ENCODE data around the gene EEF1E1. TPM values are rescaled to one million over a fixed set of nuclear protein-coding genes. Genes with fewer than 3 reads are reported as not detected.

The EEF1E1 gene
- total and polyA plus RNA-seq, 9 of the 15 experiments (the other 6 are each of a cell fraction or from before 2014, with no cell fraction given) = 135 to 1,355 (median 327) TPM

DNA sequence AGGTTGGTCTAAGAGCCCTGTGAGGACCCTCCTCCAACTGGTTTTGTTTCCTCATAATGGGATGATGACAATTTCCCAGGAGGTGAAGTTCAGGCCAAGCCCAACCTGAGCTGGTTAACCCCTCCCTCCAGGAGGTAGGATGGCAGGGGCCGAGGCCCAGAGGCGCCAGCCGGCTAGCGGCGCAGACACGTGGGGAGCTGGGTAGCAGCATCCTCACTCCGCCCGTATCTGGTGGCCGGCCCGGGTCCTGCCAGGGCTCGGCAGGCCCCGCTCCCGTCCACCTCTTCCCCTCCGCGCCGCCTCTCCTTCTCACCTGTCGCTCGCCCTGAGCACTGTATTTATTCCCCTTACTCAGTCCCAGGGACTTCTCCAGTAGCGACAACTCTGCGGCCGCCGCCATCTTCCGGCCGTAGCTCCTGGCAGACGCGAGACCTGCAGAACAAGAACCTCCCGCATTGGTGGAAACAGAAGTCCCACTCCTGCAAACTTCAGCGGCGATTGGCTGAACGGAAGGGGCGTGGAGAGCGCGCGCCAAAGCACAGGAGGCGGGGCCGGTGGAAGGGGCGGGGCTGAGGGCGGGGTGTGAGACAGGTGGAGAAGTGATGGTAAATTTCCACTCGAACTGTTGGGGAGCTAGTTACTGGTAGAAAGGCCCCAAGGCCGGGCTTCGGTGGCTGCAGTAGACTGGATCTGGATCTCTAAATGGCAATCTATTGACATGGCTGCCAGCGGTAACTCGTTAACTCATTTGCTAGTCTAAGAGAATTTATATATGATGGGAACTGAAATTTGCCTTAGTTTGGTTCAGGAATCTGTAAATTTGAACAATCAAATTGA, at the start of gene EEF1E1 (continued):
- TF ChIP-seq, protein P1, sequence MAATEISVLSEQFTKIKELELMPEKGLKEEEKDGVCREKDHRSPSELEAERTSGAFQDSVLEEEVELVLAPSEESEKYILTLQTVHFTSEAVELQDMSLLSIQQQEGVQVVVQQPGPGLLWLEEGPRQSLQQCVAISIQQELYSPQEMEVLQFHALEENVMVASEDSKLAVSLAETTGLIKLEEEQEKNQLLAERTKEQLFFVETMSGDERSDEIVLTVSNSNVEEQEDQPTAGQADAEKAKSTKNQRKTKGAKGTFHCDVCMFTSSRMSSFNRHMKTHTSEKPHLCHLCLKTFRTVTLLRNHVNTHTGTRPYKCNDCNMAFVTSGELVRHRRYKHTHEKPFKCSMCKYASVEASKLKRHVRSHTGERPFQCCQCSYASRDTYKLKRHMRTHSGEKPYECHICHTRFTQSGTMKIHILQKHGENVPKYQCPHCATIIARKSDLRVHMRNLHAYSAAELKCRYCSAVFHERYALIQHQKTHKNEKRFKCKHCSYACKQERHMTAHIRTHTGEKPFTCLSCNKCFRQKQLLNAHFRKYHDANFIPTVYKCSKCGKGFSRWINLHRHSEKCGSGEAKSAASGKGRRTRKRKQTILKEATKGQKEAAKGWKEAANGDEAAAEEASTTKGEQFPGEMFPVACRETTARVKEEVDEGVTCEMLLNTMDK (IDR thresholded peaks at IDR 0.05; ENCODE audit: borderline replicate concordance, insufficient read depth, low read depth, low read length, poor library complexity, severe bottlenecking) = no peak
- TF ChIP-seq, protein P2, sequence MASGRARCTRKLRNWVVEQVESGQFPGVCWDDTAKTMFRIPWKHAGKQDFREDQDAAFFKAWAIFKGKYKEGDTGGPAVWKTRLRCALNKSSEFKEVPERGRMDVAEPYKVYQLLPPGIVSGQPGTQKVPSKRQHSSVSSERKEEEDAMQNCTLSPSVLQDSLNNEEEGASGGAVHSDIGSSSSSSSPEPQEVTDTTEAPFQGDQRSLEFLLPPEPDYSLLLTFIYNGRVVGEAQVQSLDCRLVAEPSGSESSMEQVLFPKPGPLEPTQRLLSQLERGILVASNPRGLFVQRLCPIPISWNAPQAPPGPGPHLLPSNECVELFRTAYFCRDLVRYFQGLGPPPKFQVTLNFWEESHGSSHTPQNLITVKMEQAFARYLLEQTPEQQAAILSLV (tag; IDR thresholded peaks at IDR 0.05) = no peak
- TF ChIP-seq KHSRP (IDR thresholded peaks at IDR 0.05) = no peak
- TF ChIP-seq CHD2 (IDR thresholded peaks at IDR 0.05; ENCODE audit: low read depth, low read length) = peak; percentile 85
- no peak for TF ChIP-seq SMAD1 (IDR thresholded peaks at IDR 0.05; ENCODE audit: low read depth, low read length, partially characterized antibody)
- no peak for TF ChIP-seq GATA2 (CRISPR knock-in tag; IDR thresholded peaks at IDR 0.05)
- TF ChIP-seq, protein P3, sequence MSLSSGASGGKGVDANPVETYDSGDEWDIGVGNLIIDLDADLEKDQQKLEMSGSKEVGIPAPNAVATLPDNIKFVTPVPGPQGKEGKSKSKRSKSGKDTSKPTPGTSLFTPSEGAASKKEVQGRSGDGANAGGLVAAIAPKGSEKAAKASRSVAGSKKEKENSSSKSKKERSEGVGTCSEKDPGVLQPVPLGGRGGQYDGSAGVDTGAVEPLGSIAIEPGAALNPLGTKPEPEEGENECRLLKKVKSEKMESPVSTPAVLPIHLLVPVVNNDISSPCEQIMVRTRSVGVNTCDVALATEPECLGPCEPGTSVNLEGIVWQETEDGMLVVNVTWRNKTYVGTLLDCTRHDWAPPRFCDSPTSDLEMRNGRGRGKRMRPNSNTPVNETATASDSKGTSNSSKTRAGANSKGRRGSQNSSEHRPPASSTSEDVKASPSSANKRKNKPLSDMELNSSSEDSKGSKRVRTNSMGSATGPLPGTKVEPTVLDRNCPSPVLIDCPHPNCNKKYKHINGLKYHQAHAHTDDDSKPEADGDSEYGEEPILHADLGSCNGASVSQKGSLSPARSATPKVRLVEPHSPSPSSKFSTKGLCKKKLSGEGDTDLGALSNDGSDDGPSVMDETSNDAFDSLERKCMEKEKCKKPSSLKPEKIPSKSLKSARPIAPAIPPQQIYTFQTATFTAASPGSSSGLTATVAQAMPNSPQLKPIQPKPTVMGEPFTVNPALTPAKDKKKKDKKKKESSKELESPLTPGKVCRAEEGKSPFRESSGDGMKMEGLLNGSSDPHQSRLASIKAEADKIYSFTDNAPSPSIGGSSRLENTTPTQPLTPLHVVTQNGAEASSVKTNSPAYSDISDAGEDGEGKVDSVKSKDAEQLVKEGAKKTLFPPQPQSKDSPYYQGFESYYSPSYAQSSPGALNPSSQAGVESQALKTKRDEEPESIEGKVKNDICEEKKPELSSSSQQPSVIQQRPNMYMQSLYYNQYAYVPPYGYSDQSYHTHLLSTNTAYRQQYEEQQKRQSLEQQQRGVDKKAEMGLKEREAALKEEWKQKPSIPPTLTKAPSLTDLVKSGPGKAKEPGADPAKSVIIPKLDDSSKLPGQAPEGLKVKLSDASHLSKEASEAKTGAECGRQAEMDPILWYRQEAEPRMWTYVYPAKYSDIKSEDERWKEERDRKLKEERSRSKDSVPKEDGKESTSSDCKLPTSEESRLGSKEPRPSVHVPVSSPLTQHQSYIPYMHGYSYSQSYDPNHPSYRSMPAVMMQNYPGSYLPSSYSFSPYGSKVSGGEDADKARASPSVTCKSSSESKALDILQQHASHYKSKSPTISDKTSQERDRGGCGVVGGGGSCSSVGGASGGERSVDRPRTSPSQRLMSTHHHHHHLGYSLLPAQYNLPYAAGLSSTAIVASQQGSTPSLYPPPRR (CRISPR knock-in tag; IDR thresholded peaks at IDR 0.05; ENCODE audit: borderline replicate concordance) = no peak
- TF ChIP-seq HLTF (IDR thresholded peaks at IDR 0.05) = peak; percentile 59; the same call in 1 of the 2 replicates
- no peak for TF ChIP-seq SOX6 (IDR thresholded peaks at IDR 0.05)
- no peak for TF ChIP-seq KLF6 (CRISPR knock-in tag; IDR thresholded peaks at IDR 0.05; ENCODE audit: borderline replicate concordance)
- TF ChIP-seq SRF (CRISPR knock-in tag; IDR thresholded peaks at IDR 0.05) = no peak
- no peak for TF ChIP-seq SMC3 (conservative IDR thresholded peaks at IDR 0.05; ENCODE audit: insufficient read depth, low read depth, low read length)
- no peak for TF ChIP-seq SETDB1 (IDR thresholded peaks at IDR 0.05; ENCODE audit: low read length)
- no peak for TF ChIP-seq KLF10 (CRISPR knock-in tag; IDR thresholded peaks at IDR 0.05)
- TF ChIP-seq, protein P4, sequence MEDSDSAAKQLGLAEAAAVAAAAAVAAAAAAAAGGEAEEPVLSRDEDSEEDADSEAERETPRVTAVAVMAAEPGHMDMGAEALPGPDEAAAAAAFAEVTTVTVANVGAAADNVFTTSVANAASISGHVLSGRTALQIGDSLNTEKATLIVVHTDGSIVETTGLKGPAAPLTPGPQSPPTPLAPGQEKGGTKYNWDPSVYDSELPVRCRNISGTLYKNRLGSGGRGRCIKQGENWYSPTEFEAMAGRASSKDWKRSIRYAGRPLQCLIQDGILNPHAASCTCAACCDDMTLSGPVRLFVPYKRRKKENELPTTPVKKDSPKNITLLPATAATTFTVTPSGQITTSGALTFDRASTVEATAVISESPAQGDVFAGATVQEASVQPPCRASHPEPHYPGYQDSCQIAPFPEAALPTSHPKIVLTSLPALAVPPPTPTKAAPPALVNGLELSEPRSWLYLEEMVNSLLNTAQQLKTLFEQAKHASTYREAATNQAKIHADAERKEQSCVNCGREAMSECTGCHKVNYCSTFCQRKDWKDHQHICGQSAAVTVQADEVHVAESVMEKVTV (CRISPR knock-in tag; IDR thresholded peaks at IDR 0.05) = no peak
- TF ChIP-seq TAF15 (IDR thresholded peaks at IDR 0.05; ENCODE audit: low read depth, low read length) = no peak
